Tibial nerve (tissue), 3 donors: ENCODE measurements around the gene ASZ1.

ENCODE experiments used
- CTCF ChIP-seq, 5 experiments: fragments of 200-600 bp in 3 of 5; fragments of 450-650 bp in 2 of 5; sonication (generic) in 3 of 5; IDR thresholded peaks; one replicate each; pipeline ENCODE4 v1.5.1; 2016 to 2019; ENCODE audit warnings: antibody characterized with exemption in 5 of 5, mild to moderate bottlenecking in 3 of 5, moderate library complexity in 2 of 5
- POLR2A ChIP-seq, 2 donors: fragments of 450-650 bp; IDR thresholded peaks; one replicate each; pipeline ENCODE4 v1.6.1; 2017; ENCODE audit warnings: antibody characterized with exemption in 2 of 2, mild to moderate bottlenecking in 2 of 2, moderate library complexity in 2 of 2

GRCh38 chr7:117402109-117402508 lies 25.2 kb downstream of the ASZ1 start:
- TF ChIP-seq CTCF (IDR thresholded peaks at IDR 0.05) (no peak), POLR2A (IDR thresholded peaks at IDR 0.05) (no peak)
